Right lobe of liver (tissue), 6 donors: ENCODE measurements around the gene PPP1R15B. TPM values are rescaled to one million over a fixed set of nuclear protein-coding genes. Genes with fewer than 3 reads are reported as not detected.

ENCODE experiments used
- ATAC-seq, 4 donors: fragments of 200-7000 bp; cut with Tn5 transposase; one replicate each; pipeline ENCODE4 v1.9.1; 2020; ENCODE audit warnings: mild to moderate bottlenecking in 4 of 4, moderate library complexity in 4 of 4
- DNase-seq, 3 donors: peaks; one replicate each; pipeline ENCODE4 v3.0.0-alpha.2; 2020
- H3K27ac ChIP-seq, 3 donors: fragments of 200-600 bp; one replicate each; pipeline ENCODE4 v1.8.0; 2022
- H3K27me3 ChIP-seq, 2 donors: fragments of 200-600 bp; one replicate each; pipeline ENCODE4 v1.8.0; 2022
- H3K36me3 ChIP-seq, 4 donors: fragments of 200-600 bp; sonication (generic) in 1 of 4; one replicate each; pipeline versions ENCODE4 v1.5.1 to v1.8.0; 2017 to 2022; ENCODE audit warnings: control low read depth in 1 of 4
- H3K4me1 ChIP-seq, 4 donors: fragments of 200-600 bp; sonication (generic) in 1 of 4; one replicate each; pipeline versions ENCODE4 v1.5.1 to v1.8.0; 2017 to 2022; ENCODE audit warnings: control low read depth in 1 of 4
- H3K4me3 ChIP-seq, 3 donors: fragments of 200-600 bp; one replicate each; pipeline ENCODE4 v1.8.0; 2022
- H3K9me3 ChIP-seq, 4 donors: fragments of 200-600 bp; sonication (generic) in 1 of 4; one replicate each; pipeline versions ENCODE4 v1.5.1 to v1.8.0; 2017 to 2022; ENCODE audit warnings: control low read depth in 1 of 4
- CTCF ChIP-seq, 4 donors: fragments of 200-600 bp in 3 of 4; fragments of 450-650 bp in 1 of 4; IDR thresholded peaks; one replicate each; pipeline versions ENCODE4 v1.5.1 to v1.8.0; 2016 to 2022; ENCODE audit warnings: antibody characterized with exemption in 4 of 4, mild to moderate bottlenecking in 2 of 4
- POLR2A ChIP-seq: fragments of 450-650 bp; IDR thresholded peaks from one replicate; pipeline ENCODE4 v1.6.1; 2017; ENCODE audit warnings: antibody characterized with exemption, mild to moderate bottlenecking
- WGBS: methylation state at CpG from one replicate; pipeline ENCODE4 v1.1.6; 2018; ENCODE audit warnings: low coverage, low lambda C conversion rate; ENCODE audit not compliant: insufficient coverage; ENCODE audit errors: missing lambda C conversion rate; 5-methylcytosine and 5-hydroxymethylcytosine counted together
- intact Hi-C, 2 donors: fragments of 100-400 bp; cut with DNase I; formaldehyde crosslinking; loops; one replicate each; pipeline versions ENCODE4 v1.11.2 to v1.14.1; 2022
- total RNA-seq, 6 experiments: library from RNA; depleted of rRNA in 2 of 6; stranded (reverse); fragments of >200 nt in 2 of 6; fragmentation: NEBNext Ultra II Directional in 3 of 6; extraction: Animal tissue kit (Norgen Biotek cat#: 25700) in 3 of 6; gene quantifications; one replicate each; pipeline versions ENCODE4 v1.1.0 to v1.2.4, GENCODE V29; 2016 to 2023
- donor health status: DM: no; HTN: yes; CAD: no.
- donor health status: DM: no; HTN: no; CAD: no.
- donor health status: DM: no; HTN: no; CAD: no.
- donor health status: DM: no; HTN: yes; CAD: no.
- donor health status: DM: no; HTN: yes; CAD: no.

Gene PPP1R15B
- total RNA-seq, 6 experiments from 2014 or later = 28.6 to 43.6 (median 34.3) TPM

GRCh38 chr1:204373911-204374310, 37.7 kb downstream of the PPP1R15B start:
- Histone ChIP-seq H3K4me3 (no peak overlapping the region), H3K36me3 (no peaks in the 10 kb centered on the region), H3K9me3 (no peaks in the 10 kb centered on the region), H3K4me1 (peaks cover 0 to 12% (median 4%) of the 10 kb centered on the region in 4 donors), H3K27me3 (no peaks in the 10 kb centered on the region), H3K27ac (no peak overlapping the region)
- intact Hi-C loops = no loop called here
- no peak for TF ChIP-seq CTCF (IDR thresholded peaks at IDR 0.05)
- TF ChIP-seq POLR2A = no peak
- DNase-seq (peak in 1 of 3 donors; percentile 28), ATAC-seq (no peak)
- 50% methylated on average over 1 of the region's 4 CpGs for WGBS

GRCh38 chr1:204370176-204370575, 41.4 kb downstream of the PPP1R15B start:
- Histone ChIP-seq H3K9me3 (no peaks in the 10 kb centered on the region), H3K27ac (no peak overlapping the region), H3K4me1 (no peaks in the 10 kb centered on the region), H3K27me3 (no peaks in the 10 kb centered on the region), H3K4me3 (no peak overlapping the region), H3K36me3 (no peaks in the 10 kb centered on the region)
- no peak for DNase-seq
- intact Hi-C loops = no loop called here
- ATAC-seq = no peak
- whole genome bisulfite sequencing = 84% methylated on average over 8 of the region's 10 CpGs
- TF ChIP-seq CTCF (IDR thresholded peaks at IDR 0.05) = no peak

GRCh38 chr1:204368996-204369726, 42.5 kb downstream of the PPP1R15B start:
- ATAC-seq (peak in 2 of 4 donors; percentile 19 to 24), DNase-seq (no peak)
- no peak overlapping the region for H3K27ac ChIP-seq
- H3K36me3 ChIP-seq = no peaks in the 10 kb centered on the region
- TF ChIP-seq CTCF (IDR thresholded peaks at IDR 0.05) = no peak
- no peak for TF ChIP-seq POLR2A
- peaks cover 0 to 1% (median 0%) of the 10 kb centered on the region in 4 donors for H3K4me1 ChIP-seq
- no peaks in the 10 kb centered on the region for H3K27me3 ChIP-seq
- no peak overlapping the region for H3K4me3 ChIP-seq
- WGBS = 64% methylated on average over 9 of the region's 13 CpGs
- intact Hi-C loops = loop anchor here in 1 of 2 donors (5.0 to 10.0 kb wide), 2 partner anchors 154 to 207 kb away; partner anchors contain the start of gene GOLT1A
- no peaks in the 10 kb centered on the region for H3K9me3 ChIP-seq

- Histone ChIP-seq H3K36me3 (no peaks in the 10 kb centered on the region), H3K27ac (no peak overlapping the region), H3K27me3 (no peaks in the 10 kb centered on the region), H3K4me1 (peaks cover 0 to 7% (median 2%) of the 10 kb centered on the region in 4 donors), H3K4me3 (no peak overlapping the region), H3K9me3 (no peaks in the 10 kb centered on the region)
- ATAC-seq (no peak), DNase-seq (no peak)
- WGBS = 80% methylated on average over 9 of the region's 10 CpGs
- intact Hi-C loops = loop anchor here in 1 of 2 donors (5.0 to 10.0 kb wide), 2 partner anchors 153 to 206 kb away; partner anchors contain the start of gene GOLT1A
- TF ChIP-seq POLR2A (no peak), CTCF (IDR thresholded peaks at IDR 0.05) (no peak)
These were observed 43.7 kb downstream of the PPP1R15B start for GRCh38 chr1:204367956-204368355.
